Mucosa of stomach (tissue), 1 donor: Measurements from ENCODE around the gene PCSK6.

Source experiments
- H3K27me3 ChIP-seq: one replicate; pipeline ENCODE4 v1.7.0; 2013; ENCODE audit warnings: mild to moderate bottlenecking, low read length; ENCODE audit not compliant: control insufficient read depth, insufficient read depth
- H3K36me3 ChIP-seq: one replicate; pipeline ENCODE4 v1.7.0; 2013; ENCODE audit warnings: low read length; ENCODE audit not compliant: control insufficient read depth, insufficient read depth
- H3K4me1 ChIP-seq: one replicate; pipeline ENCODE4 v1.7.0; 2013; ENCODE audit warnings: mild to moderate bottlenecking, low read length; ENCODE audit not compliant: control insufficient read depth, insufficient read depth
- H3K4me3 ChIP-seq: one replicate; pipeline ENCODE4 v1.7.0; 2013; ENCODE audit warnings: low read length
- H3K9ac ChIP-seq: one replicate; pipeline ENCODE4 v1.7.0; 2013; ENCODE audit warnings: mild to moderate bottlenecking, low read length, moderate library complexity
- H3K9me3 ChIP-seq: one replicate; pipeline ENCODE4 v1.7.0; 2013; ENCODE audit warnings: mild to moderate bottlenecking, low read length, moderate library complexity; ENCODE audit not compliant: control insufficient read depth
- donor health status: Pancreatic carcinoma.

PCSK6 gene

DNA sequence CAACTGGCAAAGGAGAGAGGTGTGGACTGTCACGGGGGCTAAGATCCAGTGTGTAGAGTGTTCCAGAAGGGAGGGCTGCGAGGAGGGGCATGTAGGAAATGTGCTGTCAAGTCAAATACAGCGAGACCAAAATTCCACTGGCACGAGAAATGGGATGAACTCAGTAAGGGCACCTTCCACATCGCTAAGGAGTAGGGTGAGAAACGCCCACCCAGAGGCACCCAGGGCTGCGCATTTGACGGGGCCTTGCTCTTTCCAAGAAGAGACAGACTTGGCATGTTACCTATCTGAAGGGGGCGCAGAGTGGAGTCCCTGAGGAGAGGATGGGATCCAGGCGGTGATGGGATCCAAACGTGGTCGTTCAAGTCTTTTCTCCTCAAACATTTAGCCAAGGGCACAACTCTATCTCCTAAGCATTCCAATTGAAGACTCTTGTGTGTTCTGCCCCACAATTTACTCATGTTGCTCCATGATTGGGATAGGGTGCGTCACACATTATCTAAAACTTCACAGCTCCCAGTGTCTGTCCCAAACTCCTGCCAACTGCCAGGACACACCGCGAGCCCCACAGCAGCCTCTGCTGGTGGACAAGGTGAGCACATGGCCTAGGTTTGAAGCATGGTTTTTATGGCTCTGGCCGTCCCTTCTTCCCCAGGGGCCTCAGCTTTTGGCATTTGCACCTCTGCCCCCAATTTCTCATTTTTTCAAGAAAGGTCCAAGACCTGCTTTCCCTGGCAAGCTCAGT lies 219.9 kb downstream of the PCSK6 start:
- Histone ChIP-seq H3K9me3 (no peaks in the 10 kb centered on the region), H3K9ac (no peak overlapping the region), H3K4me1 (no peaks in the 10 kb centered on the region), H3K36me3 (peaks cover 22% of the 10 kb centered on the region), H3K27me3 (no peaks in the 10 kb centered on the region), H3K4me3 (no peak overlapping the region)

DNA sequence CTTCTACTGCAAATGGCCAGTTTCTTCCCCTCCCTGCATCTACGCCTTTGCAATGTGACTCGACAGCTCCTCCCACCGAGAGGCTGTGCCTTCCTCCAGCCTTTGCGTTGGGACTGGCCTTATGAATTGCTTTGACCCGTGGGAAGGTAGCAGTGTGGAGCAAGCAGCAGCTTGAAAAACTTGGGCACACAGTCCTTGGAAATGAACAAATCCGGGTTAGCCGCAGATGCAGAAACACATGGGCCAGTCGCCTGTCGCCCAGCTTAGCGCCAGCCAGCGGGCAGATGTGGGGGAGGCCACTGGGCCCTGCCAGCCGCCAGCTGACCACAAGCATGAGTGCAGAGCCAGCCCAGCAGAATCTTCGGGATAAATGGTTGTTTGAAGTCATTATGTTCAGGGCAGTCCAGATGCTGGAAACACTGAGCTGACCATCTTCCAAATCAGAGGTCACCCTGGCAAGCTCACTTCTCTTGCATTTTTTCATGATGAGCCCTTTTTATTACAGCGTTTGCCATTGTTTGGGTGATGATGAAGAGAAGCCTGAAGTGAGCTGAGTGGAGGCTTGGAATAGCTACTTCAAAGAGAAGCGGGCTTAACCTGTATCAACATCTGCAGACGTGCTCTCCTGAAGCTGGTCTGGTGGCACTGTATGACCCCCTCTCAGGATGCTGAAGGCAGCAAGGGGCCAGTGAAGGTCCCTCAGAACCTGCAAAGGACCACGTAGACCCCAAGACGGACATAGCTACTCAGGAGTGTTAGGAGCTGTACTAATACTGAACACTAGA lies 222.0 kb downstream of the PCSK6 start:
- Histone ChIP-seq H3K9me3 (no peaks in the 10 kb centered on the region), H3K4me3 (no peak overlapping the region), H3K27me3 (no peaks in the 10 kb centered on the region), H3K4me1 (no peaks in the 10 kb centered on the region), H3K9ac (no peak overlapping the region), H3K36me3 (peaks cover 10% of the 10 kb centered on the region)

DNA sequence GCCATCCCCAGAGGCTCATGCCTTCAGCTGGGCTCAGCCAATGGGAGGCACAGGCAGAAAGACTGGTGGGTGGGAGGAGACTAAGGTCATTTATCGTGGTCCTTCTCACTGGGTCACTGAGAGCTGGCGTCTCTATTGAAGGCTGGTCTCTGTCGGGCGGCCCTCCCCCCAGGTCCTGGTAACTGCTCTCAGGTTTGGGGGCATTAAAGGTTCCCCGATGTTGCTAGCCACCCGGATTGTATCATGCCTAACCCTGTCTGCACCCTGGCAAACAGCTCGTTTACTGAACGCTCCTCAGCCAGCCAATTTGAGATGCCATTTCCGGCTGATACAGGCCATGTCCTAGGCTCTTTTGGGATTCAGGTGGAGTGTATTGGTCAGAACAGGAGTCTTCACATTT lies 222.7 kb downstream of the PCSK6 start:
- Histone ChIP-seq H3K36me3 (peaks cover 10% of the 10 kb centered on the region), H3K9me3 (no peaks in the 10 kb centered on the region), H3K4me3 (no peak overlapping the region), H3K4me1 (no peaks in the 10 kb centered on the region), H3K9ac (no peak overlapping the region), H3K27me3 (no peaks in the 10 kb centered on the region)

GRCh38 chr15:101266034-101266433 lies 223.5 kb downstream of the PCSK6 start:
- no peaks in the 10 kb centered on the region for H3K9me3 ChIP-seq
- H3K36me3 ChIP-seq: peaks cover 5% of the 10 kb centered on the region
- H3K4me3 ChIP-seq: no peak overlapping the region
- H3K4me1 ChIP-seq: no peaks in the 10 kb centered on the region
- no peaks in the 10 kb centered on the region for H3K27me3 ChIP-seq
- H3K9ac ChIP-seq: no peak overlapping the region

DNA sequence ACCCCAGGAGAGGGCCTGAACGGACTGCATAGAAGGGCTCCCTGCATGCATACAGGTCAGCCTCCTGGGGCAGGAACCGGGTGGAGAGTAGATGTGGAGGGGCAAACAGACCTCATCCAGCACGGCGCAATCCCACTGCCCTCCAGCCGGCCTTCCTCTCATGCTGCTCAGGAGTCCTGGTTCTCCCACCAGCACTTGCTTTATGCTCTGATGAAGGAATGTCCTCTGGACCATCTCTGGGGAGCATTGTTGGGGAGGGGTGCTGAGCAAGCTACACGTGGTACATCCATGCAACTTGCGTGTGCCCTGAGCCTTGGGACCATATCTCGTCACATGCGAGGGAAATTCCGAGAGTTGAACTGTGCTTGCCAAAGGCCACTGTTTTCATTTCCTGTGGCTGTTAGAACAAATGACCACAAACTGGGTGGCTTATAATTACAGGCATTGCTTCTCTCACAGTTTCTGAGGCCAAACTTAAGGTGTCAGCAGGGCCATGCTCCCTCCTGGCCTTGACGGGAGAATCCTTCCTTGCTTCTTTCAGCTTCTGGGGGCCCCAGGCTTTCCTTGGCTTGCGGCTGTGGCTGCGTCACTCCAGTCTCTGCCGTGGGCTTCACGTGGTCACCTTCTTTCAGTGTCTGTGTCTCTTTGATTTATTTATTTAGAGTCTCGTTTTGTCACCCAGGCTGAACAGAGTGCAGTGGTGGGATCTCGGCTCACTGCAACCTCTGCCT lies 224.4 kb downstream of the PCSK6 start:
- no peaks in the 10 kb centered on the region for H3K27me3 ChIP-seq
- H3K4me1 ChIP-seq: no peaks in the 10 kb centered on the region
- no peaks in the 10 kb centered on the region for H3K36me3 ChIP-seq
- no peak overlapping the region for H3K9ac ChIP-seq
- no peaks in the 10 kb centered on the region for H3K9me3 ChIP-seq
- no peak overlapping the region for H3K4me3 ChIP-seq

DNA sequence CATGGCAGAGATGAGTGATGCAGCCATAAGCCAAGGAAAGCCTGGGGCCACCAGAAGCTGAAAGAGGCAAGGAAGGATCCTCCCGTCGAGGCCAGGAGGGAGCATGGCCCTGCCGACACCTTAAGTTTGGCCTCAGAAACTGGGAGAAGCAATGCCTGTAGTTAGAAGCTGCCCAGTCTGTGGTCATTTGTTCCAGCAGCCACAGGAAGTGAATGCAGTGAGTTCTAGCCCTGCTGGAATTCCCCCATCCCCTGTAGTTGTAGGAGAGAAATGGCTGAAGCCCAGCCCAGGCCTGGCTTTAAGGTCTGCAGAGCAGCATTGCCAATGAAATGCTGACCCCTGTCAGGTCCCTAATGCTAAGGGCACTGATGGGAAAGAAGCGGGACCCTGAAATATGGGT lies 225.5 kb downstream of the PCSK6 start:
- H3K27me3 ChIP-seq: no peaks in the 10 kb centered on the region
- no peaks in the 10 kb centered on the region for H3K4me1 ChIP-seq
- H3K9me3 ChIP-seq: no peaks in the 10 kb centered on the region
- H3K36me3 ChIP-seq: no peaks in the 10 kb centered on the region
- no peak overlapping the region for H3K4me3 ChIP-seq
- no peak overlapping the region for H3K9ac ChIP-seq

DNA sequence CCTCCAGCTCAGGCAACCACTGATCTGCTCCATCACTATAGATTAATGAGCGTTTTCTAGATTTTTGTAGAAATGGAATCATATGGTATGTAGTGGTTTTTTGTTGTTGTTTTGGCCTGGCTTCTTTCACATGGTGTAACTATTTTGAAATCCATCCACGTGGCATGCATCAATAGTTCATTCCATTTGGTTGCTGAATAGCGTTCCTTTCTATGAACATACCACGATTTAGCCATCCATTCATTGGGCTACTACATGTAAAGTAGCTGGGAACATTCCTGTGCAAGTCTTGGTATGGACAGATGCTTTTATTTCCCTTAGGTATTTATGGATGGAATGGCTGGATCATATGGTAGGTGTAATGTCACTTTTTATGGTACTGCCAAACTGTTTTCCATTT lies 227.0 kb downstream of the PCSK6 start:
- Histone ChIP-seq H3K4me3 (no peak overlapping the region), H3K36me3 (no peaks in the 10 kb centered on the region), H3K9ac (no peak overlapping the region), H3K9me3 (no peaks in the 10 kb centered on the region), H3K27me3 (no peaks in the 10 kb centered on the region), H3K4me1 (no peaks in the 10 kb centered on the region)

- Histone ChIP-seq H3K4me3 (no peak overlapping the region), H3K9me3 (no peaks in the 10 kb centered on the region), H3K36me3 (no peaks in the 10 kb centered on the region), H3K4me1 (peaks cover 8% of the 10 kb centered on the region), H3K9ac (no peak overlapping the region), H3K27me3 (no peaks in the 10 kb centered on the region)
Observed at GRCh38 chr15:101258238-101259144, 231.0 kb downstream of the PCSK6 start.

GRCh38 chr15:101256757-101257156 lies 232.8 kb downstream of the PCSK6 start:
- no peaks in the 10 kb centered on the region for H3K36me3 ChIP-seq
- H3K9me3 ChIP-seq: no peaks in the 10 kb centered on the region
- peaks cover 15% of the 10 kb centered on the region for H3K4me1 ChIP-seq
- no peaks in the 10 kb centered on the region for H3K27me3 ChIP-seq
- H3K4me3 ChIP-seq: no peak overlapping the region
- H3K9ac ChIP-seq: no peak overlapping the region

DNA sequence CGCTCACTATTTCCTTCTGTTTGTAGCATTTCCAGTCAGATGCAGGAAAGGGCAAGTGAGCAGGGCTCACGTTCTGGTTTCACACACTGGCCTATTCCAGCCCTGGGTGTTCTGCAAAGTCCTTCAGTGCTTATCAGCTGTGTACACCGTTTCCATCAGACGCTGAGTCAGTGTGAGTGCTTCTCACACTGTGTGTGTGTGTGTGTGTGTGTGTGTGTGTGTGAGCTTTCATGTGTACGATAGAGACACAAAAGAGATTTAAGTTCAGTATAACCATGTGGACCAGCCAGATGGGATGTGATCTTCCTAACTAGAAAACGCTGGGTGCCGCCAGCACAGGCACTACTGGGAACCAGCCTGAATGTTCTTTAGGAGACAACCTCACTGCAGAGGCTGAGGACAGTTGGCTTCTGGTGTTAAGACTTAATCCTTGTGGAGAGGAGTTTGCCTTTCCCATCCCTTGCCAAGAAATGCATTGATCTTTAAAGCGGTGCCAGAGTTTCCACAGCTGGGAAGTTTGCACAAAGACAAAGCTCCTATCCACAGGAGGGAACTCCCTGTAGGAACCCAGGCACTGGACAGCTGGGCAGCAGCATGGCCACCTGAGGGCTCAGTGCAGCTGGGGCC lies 233.8 kb downstream of the PCSK6 start:
- no peaks in the 10 kb centered on the region for H3K36me3 ChIP-seq
- H3K9ac ChIP-seq: no peak overlapping the region
- no peaks in the 10 kb centered on the region for H3K9me3 ChIP-seq
- H3K4me1 ChIP-seq: peaks cover 15% of the 10 kb centered on the region
- H3K4me3 ChIP-seq: no peak overlapping the region
- H3K27me3 ChIP-seq: no peaks in the 10 kb centered on the region

- Histone ChIP-seq H3K36me3 (no peaks in the 10 kb centered on the region), H3K4me3 (no peak overlapping the region), H3K9ac (no peak overlapping the region), H3K4me1 (peaks cover 22% of the 10 kb centered on the region), H3K9me3 (no peaks in the 10 kb centered on the region), H3K27me3 (no peaks in the 10 kb centered on the region)
Observed at GRCh38 chr15:101255051-101255395, 234.5 kb downstream of the PCSK6 start.
